Activated B cell treated with CpG ODN at 0.5 μM for 24 hours (primary cell): ENCODE measurements around the gene RPRD1B. TPM values are rescaled to one million over a fixed set of nuclear protein-coding genes. Genes with fewer than 3 reads are reported as not detected.

ENCODE experiments used
- ATAC-seq: fragments of 200-7000 bp; cut with Tn5 transposase; one replicate; pipeline ENCODE4 v1.10.0; 2021; ENCODE audit warnings: low read depth, mild to moderate bottlenecking, moderate library complexity
- CTCF ChIA-PET: fragments of 350-600 bp; sonication (Branson Sonifier 250); formaldehyde crosslinking; loops from one replicate; lab custom pipeline; 2021; ENCODE audit warnings: antibody characterized with exemption; lab: Charles Lee
- POLR2A ChIA-PET: fragments of 350-600 bp; sonication (Branson Sonifier 250); formaldehyde crosslinking; loops from one replicate; lab custom pipeline; 2021; ENCODE audit warnings: antibody characterized with exemption; lab: Charles Lee
- DNase-seq: peaks from one replicate; pipeline ENCODE4 v3.0.0; 2022
- H3K27ac Mint-ChIP-seq: one replicate; pipeline ENCODE4 v1.8.0; 2020; ENCODE audit warnings: mixed read lengths
- H3K27me3 Mint-ChIP-seq: one replicate; pipeline ENCODE4 v1.8.0; 2021; ENCODE audit warnings: mixed read lengths
- H3K36me3 Mint-ChIP-seq: one replicate; pipeline ENCODE4 v1.8.0; 2021; ENCODE audit warnings: low read depth, mixed read lengths
- H3K4me1 Mint-ChIP-seq: one replicate; pipeline ENCODE4 v1.8.0; 2021; ENCODE audit warnings: mixed read lengths
- H3K4me3 Mint-ChIP-seq: one replicate; pipeline ENCODE4 v1.8.0; 2020; ENCODE audit warnings: mild to moderate bottlenecking, mixed read lengths
- H3K9me3 Mint-ChIP-seq: one replicate; pipeline ENCODE4 v1.8.0; 2020; ENCODE audit warnings: mixed read lengths
- intact Hi-C: fragments of 100-400 bp; cut with micrococcal nuclease; formaldehyde crosslinking; loops from one replicate; pipeline ENCODE4 v1.15.1; 2024
- total RNA-seq: library from RNA; stranded (reverse); gene quantifications from 2 replicates; pipeline ENCODE4 v1.2.3, GENCODE V29; 2022
- TF ChIP-seq, protein P1 (sequence below): fragments of 200-600 bp; IDR thresholded peaks from one replicate; pipeline ENCODE4 v1.8.0; 2022; ENCODE audit warnings: antibody characterized with exemption, mild to moderate bottlenecking

The RPRD1B gene
- total RNA-seq, 1 donor from 2014 or later, result 38.4 TPM

DNA sequence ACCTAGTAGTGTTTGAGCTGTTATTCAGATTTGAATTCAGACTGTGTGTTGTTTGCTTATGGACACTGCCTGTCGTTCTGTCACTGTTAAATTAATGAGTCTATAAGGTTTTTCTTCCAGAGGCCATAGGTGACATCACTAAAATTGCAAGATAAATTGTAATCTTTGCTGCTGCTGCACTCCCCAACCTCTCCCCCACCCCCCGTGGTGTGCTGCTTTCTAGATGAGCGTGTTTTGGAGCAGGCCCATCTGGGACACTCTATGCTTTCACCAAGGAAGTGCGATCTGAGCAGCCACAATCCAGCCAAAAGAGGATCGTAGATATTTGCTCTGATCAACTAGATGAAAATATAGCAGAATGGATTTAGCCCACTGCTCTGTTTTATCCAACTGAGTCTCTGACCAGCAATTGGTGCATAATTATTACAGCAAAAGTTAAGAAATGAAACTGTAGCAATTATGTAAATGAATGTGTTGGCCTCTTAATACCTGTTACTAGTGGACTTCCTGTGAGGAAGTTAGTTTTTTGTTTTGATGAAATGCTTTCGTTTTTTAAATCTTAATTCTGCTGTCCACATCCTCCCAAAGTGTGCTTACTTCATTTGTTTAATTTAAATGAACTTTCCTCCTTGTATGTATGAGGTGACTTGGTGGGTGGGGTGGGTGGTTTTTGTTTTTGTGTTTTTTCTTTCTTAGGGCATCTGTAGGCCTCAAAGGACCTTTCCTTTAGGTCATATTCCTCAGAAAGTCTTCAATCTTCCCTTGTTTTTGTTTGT lies 58.1 kb downstream of the RPRD1B start:
- no peak for DNase-seq
- peaks cover 71% of the 10 kb centered on the region for H3K4me1 Mint-ChIP-seq
- ATAC-seq, result peak; percentile 12
- TF ChIP-seq, protein P1, sequence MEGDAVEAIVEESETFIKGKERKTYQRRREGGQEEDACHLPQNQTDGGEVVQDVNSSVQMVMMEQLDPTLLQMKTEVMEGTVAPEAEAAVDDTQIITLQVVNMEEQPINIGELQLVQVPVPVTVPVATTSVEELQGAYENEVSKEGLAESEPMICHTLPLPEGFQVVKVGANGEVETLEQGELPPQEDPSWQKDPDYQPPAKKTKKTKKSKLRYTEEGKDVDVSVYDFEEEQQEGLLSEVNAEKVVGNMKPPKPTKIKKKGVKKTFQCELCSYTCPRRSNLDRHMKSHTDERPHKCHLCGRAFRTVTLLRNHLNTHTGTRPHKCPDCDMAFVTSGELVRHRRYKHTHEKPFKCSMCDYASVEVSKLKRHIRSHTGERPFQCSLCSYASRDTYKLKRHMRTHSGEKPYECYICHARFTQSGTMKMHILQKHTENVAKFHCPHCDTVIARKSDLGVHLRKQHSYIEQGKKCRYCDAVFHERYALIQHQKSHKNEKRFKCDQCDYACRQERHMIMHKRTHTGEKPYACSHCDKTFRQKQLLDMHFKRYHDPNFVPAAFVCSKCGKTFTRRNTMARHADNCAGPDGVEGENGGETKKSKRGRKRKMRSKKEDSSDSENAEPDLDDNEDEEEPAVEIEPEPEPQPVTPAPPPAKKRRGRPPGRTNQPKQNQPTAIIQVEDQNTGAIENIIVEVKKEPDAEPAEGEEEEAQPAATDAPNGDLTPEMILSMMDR, result no peak
- ChIA-PET POLR2A (interaction anchor here (0.9 to 8.3 kb wide), 3 partner anchors 13 to 58 kb away, joined by 3 to 149 read pairs (median 3); partner anchors contain the start of gene RPRD1B), CTCF (interaction anchor here (12.8 kb wide), 1 partner anchor 15 kb away, joined by 101 read pairs; no protein-coding TSS in a partner anchor)
- intact Hi-C loops, result loop anchor here (1.0 kb wide), 1 partner anchor 7 kb away; no protein-coding TSS in a partner anchor
- no peaks in the 10 kb centered on the region for H3K9me3 Mint-ChIP-seq
- peak overlapping the region; percentile 96 for H3K27ac Mint-ChIP-seq
- peaks cover 46% of the 10 kb centered on the region for H3K36me3 Mint-ChIP-seq
- peak overlapping the region; percentile 46 for H3K4me3 Mint-ChIP-seq
- H3K27me3 Mint-ChIP-seq, result no peaks in the 10 kb centered on the region

DNA sequence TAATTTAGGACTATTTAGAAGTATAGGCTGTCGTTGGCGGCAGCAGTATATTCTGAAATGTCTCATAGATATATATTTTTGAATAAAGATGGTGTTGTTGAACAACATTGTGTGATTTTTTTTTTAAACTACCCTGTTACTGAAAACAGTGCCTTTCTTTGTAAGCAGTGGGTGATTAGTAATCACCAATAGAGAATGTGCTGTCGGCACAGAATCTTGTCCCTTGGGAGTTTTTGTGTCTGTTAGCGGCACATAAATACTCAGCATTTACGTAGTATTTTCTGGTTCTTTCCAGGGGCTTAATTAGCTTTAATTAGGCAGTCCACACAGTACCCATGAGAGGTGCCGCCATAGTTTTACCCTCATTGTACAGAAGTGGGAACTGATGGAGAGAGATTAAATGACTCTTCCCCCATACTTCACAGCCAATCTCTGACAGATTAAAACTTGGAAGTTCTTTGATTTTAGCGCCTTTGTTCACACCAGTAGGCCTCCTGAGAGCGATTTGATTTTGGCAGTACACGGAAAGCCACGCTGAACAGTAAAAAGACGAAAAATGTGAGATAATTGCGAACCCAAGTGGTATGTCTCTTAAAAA lies 58.8 kb downstream of the RPRD1B start:
- H3K9me3 Mint-ChIP-seq, result no peaks in the 10 kb centered on the region
- TF ChIP-seq, protein P1, result no peak
- DNase-seq, result no peak
- peak; percentile 30 for ATAC-seq
- peak overlapping the region; percentile 46 for H3K4me3 Mint-ChIP-seq
- H3K27ac Mint-ChIP-seq, result peak overlapping the region; percentile 96
- intact Hi-C loops, result loop anchor here (1.0 kb wide), 1 partner anchor 8 kb away; no protein-coding TSS in a partner anchor
- ChIA-PET CTCF (interaction anchor here (12.8 kb wide), 1 partner anchor 16 kb away, joined by 101 read pairs; no protein-coding TSS in a partner anchor), POLR2A (interaction anchor here (0.9 to 8.3 kb wide), 5 partner anchors 14 to 59 kb away, joined by 3 to 149 read pairs (median 3); partner anchors contain the start of gene RPRD1B)
- peaks cover 75% of the 10 kb centered on the region for H3K4me1 Mint-ChIP-seq
- no peaks in the 10 kb centered on the region for H3K27me3 Mint-ChIP-seq
- peaks cover 39% of the 10 kb centered on the region for H3K36me3 Mint-ChIP-seq

DNA sequence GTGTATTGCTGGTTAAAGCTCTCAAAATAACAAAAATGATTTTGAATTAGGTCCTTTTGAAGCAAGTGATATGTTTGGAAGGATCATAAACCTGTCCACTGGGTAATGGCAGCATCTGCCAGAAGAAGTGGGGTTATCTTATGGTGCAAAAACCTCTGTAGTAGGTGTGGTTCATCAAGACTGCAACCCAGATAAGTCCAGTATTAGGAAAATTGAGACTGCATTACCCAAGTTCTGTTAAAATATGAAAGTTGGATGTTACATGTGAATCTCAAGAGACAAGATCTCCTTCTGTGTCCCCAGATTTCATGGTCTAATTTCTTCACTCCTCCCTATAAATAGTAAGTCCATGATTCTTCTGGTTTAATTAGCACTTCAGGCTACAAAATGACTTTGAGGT lies 59.4 kb downstream of the RPRD1B start:
- no peaks in the 10 kb centered on the region for H3K9me3 Mint-ChIP-seq
- CTCF ChIA-PET, result interaction anchor here (1.6 to 12.8 kb wide), 3 partner anchors 11 to 35 kb away, joined by 3 to 101 read pairs (median 9); no protein-coding TSS in a partner anchor
- POLR2A ChIA-PET, result interaction anchor here (0.9 to 8.3 kb wide), 5 partner anchors 14 to 59 kb away, joined by 3 to 149 read pairs (median 3); partner anchors contain the start of gene RPRD1B
- peaks cover 77% of the 10 kb centered on the region for H3K4me1 Mint-ChIP-seq
- peak overlapping the region; percentile 96 for H3K27ac Mint-ChIP-seq
- TF ChIP-seq, protein P1, result no peak
- peak overlapping the region; percentile 41 for H3K4me3 Mint-ChIP-seq
- intact Hi-C loops, result loop anchor here (1.0 kb wide), 1 partner anchor 9 kb away; no protein-coding TSS in a partner anchor
- H3K36me3 Mint-ChIP-seq, result peaks cover 34% of the 10 kb centered on the region
- ATAC-seq (no peak), DNase-seq (no peak)
- no peaks in the 10 kb centered on the region for H3K27me3 Mint-ChIP-seq

DNA sequence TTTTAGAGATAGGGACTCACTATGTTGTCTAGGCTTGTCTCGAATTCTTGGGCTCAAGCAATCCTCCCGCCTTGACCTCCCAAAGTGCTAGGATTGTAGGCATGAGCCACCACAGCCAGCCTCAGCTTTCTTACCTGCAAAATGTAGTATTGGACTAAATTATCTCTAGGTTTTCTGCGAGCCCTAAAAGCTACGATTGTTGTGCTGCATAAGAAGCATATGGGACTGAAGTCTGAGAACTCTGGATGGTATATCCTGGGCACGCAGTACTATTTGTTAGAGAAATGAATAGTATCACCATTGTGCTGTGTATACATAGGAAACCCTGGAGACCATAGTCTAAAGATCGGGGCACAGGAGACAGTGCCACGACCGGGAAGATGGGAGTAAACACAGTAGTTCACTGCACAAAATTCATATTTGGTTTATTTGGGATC lies 60.1 kb downstream of the RPRD1B start:
- DNase-seq (no peak), ATAC-seq (no peak)
- ChIA-PET POLR2A (interaction anchor here (0.6 to 8.3 kb wide), 9 partner anchors 8 to 709 kb away, joined by 3 to 149 read pairs (median 5); partner anchors contain the start of genes RPRD1B and TTI1), CTCF (interaction anchor here (1.6 to 12.8 kb wide), 5 partner anchors 12 to 71 kb away, joined by 3 to 101 read pairs (median 6); no protein-coding TSS in a partner anchor)
- no peaks in the 10 kb centered on the region for H3K9me3 Mint-ChIP-seq
- peaks cover 81% of the 10 kb centered on the region for H3K4me1 Mint-ChIP-seq
- intact Hi-C loops, result loop anchor here (1.0 kb wide), 1 partner anchor 17 kb away; no protein-coding TSS in a partner anchor
- TF ChIP-seq, protein P1, result no peak
- peak overlapping the region; percentile 42 for H3K4me3 Mint-ChIP-seq
- H3K27me3 Mint-ChIP-seq, result no peaks in the 10 kb centered on the region
- H3K36me3 Mint-ChIP-seq, result peaks cover 26% of the 10 kb centered on the region
- H3K27ac Mint-ChIP-seq, result peak overlapping the region; percentile 96
